ENCODE results near the gene FIBP.
A peak's percentile ranks its signal among the peaks of the same experiment; 100 is the strongest.

FIBP gene

GRCh38 chr11:65869643-65870306, 18.5 kb downstream of the FIBP start:
- DNase-seq: no peak

GRCh38 chr11:65868907-65869306, 19.4 kb downstream of the FIBP start:
- DNase-seq: no peak

- no peak for DNase-seq
These were observed 20.1 kb downstream of the FIBP start for GRCh38 chr11:65868076-65868667.

- DNase-seq: no peak
These were observed 20.8 kb downstream of the FIBP start for GRCh38 chr11:65867284-65868071.

GRCh38 chr11:65866509-65867283, 21.6 kb downstream of the FIBP start:
- no peak for DNase-seq

- no peak for DNase-seq
These were observed 22.6 kb downstream of the FIBP start for GRCh38 chr11:65865550-65866172.

- no peak for DNase-seq
These were observed 23.4 kb downstream of the FIBP start for GRCh38 chr11:65864706-65865471.

- DNase-seq: no peak
These were observed 24.2 kb downstream of the FIBP start for GRCh38 chr11:65863889-65864705.

- no peak for DNase-seq
These were observed 25.1 kb downstream of the FIBP start for GRCh38 chr11:65862941-65863888.

- DNase-seq: no peak
These were observed 26.0 kb downstream of the FIBP start for GRCh38 chr11:65862191-65862735.

GRCh38 chr11:65861533-65862183, 26.6 kb downstream of the FIBP start:
- no peak for DNase-seq

- DNase-seq: no peak
These were observed 27.1 kb downstream of the FIBP start for GRCh38 chr11:65861165-65861505.

GRCh38 chr11:65860278-65861164, 27.8 kb downstream of the FIBP start, which contains the start of gene MUS81:
Gene MUS81 (plus strand): TSS chr11:65860433. CDS start chr11:65860754, 321 bp downstream.
- peak; percentile 99 for DNase-seq

- DNase-seq: no peak
These were observed 28.4 kb downstream of the FIBP start for GRCh38 chr11:65859812-65860277.

GRCh38 chr11:65859095-65859811, 29.0 kb downstream of the FIBP start:
- DNase-seq: peak; percentile 98

GRCh38 chr11:65858681-65859087, 29.6 kb downstream of the FIBP start:
- no peak for DNase-seq
